ENCODE data around the gene CTXND1.

The CTXND1 gene

GRCh38 chr15:80183306-80183705 lies 68.7 kb downstream of the CTXND1 start:
- DNase-seq (ENCODE audit: low read depth in 2 of 2) = no peak

GRCh38 chr15:80182611-80183261 lies 69.3 kb downstream of the CTXND1 start:
- no peak for DNase-seq (ENCODE audit: low read depth in 2 of 2)

DNA sequence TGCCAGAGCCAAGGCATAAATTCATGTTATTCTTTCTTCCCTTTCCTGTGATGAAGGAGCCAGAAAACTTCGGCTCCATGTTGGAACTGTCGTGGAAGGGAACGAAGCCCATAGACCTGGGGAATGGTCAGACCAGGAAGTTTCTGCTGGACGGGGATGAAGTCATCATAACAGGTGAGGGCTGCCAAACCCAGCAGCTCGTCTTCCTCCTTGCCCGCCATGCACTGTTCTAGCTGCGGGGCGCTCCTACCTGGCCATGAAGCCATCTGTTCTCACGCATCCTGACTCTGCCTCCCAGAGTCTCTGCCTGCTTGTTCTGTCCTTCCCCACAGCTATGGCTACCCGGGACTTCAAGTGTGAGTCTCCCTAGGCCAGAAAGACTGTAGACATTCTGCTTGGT lies 71.0 kb downstream of the CTXND1 start:
- DNase-seq (ENCODE audit: low read depth in 2 of 2) = no peak

- no peak for DNase-seq (ENCODE audit: low read depth in 2 of 2)
These were observed 71.5 kb downstream of the CTXND1 start for GRCh38 chr15:80180468-80180867.

- DNase-seq (ENCODE audit: low read depth in 2 of 2) = no peak
These were observed 72.1 kb downstream of the CTXND1 start for GRCh38 chr15:80179935-80180334.

- no peak for DNase-seq (ENCODE audit: low read depth in 2 of 2)
These were observed 72.8 kb downstream of the CTXND1 start for GRCh38 chr15:80179025-80179759.

- DNase-seq (ENCODE audit: low read depth in 2 of 2) = no peak
These were observed 74.9 kb downstream of the CTXND1 start for GRCh38 chr15:80177156-80177555.

DNA sequence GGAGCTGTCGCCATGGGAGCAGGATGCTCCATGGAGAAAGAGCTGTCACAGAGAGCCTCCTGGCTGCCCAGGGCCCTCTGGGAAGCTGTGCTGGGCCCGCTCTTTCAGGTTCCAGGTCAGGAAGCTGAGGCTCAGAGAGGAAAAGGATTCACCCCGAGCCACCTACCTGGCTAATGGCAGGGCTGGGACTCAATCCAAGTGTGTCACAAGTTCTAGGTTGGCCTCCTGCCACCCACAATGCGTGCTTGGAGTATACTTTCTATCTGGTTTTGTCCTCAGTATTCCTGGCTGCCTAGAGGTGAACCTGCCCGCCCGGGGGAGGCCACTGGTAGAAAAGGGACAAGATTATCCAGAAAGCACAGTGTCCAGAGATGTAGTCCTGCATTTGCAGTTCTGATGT lies 75.6 kb downstream of the CTXND1 start:
- DNase-seq (ENCODE audit: low read depth in 2 of 2) = no peak

DNA sequence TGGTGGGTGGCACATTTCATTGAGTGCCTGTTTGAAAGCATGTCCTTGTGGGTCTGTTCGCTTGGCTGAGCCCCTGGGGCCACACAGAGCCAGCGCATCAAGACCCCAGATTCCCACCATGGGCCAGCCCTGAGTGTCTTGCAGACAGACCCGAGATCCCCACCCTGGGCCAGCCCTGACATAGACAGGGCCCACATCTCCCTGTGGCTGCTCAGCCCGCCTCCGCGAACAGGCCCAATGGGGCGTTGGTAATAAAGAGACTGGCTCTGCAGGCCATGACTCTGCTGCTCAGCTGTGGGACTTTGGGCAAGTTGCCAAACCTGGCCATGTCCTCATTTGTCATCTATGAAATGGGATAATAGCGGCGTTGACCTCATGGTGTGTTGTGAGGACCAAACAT lies 76.6 kb downstream of the CTXND1 start:
- no peak for DNase-seq (ENCODE audit: low read depth in 2 of 2)

GRCh38 chr15:80174017-80174746 lies 77.8 kb downstream of the CTXND1 start:
- no peak for DNase-seq (ENCODE audit: low read depth in 2 of 2)

GRCh38 chr15:80173022-80173759 lies 78.8 kb downstream of the CTXND1 start:
- peak; percentile 31 to 42 for DNase-seq (ENCODE audit: low read depth in 2 of 2)

DNA sequence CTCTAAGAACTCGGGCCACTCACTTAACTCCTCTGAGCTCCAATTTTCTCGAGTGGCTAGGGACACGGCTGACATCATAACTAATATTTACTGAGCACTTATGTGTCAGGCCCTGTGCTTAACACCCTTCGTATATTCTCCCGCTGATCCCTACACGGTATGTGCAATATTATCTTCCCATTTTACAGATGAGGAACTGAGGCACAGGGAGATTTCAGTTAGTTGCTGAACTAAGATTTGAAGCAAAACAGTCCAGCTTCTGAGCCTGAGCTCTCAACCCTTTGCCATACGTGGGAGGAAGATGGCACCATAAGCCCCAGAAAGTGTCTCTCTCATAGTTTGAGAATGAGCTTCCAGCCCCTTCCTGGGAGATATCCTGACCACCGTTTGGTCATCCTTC lies 79.6 kb downstream of the CTXND1 start:
- DNase-seq (ENCODE audit: low read depth in 2 of 2) = no peak

DNA sequence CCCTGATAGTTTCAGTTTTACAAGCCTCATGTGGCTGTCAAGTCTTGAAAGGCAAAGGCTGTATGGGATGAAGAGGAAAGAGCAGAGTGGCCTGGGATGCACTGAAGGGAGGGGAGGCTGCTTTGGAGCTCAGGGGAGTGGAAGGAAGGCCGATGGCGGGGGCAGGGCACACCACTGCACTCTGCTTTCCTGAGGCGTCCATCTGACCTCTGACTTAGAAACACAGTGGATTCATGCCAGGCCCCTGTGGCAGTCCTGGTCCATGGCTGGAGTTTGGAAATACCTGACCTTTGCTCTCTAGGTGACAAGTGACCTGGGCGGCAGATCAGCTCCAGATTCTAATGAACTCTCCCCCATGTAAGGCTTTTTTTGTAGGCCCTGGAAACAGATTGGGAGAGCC lies 80.2 kb downstream of the CTXND1 start:
- no peak for DNase-seq (ENCODE audit: low read depth in 2 of 2)

GRCh38 chr15:80170596-80170995 lies 81.4 kb downstream of the CTXND1 start:
- DNase-seq (ENCODE audit: low read depth in 2 of 2) = no peak

DNA sequence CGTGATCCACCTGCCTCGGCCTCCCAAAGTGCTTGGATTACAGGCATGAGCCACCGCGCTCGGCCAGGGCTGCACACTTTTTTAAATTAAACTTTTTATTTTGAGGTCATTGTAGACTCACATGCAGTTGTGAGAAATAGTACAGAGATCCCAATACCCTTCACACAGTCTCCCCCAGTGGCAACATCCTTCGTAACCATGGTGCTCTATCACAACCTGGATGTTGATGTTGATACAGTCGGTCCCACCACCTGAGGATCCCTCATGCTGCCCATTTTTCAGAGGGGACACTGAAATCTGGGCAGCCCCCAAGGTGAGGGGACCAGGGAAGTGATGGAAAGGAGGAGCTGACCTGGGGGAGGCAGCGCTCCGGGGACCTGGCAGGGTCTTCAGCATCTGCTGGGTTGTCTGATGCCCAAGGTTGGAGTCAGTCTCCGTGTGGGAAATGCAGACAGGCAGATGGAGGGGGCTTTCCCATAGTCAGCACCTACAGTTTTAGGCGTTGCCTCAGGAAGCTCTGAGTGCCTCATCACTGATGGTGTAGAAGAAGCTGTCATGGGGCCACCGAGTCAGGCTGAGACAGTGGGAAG lies 82.2 kb downstream of the CTXND1 start:
- DNase-seq (ENCODE audit: low read depth in 2 of 2) = no peak

- DNase-seq (ENCODE audit: low read depth in 2 of 2) = no peak
These were observed 83.6 kb downstream of the CTXND1 start for GRCh38 chr15:80168421-80168820.

- no peak for DNase-seq (ENCODE audit: low read depth in 2 of 2)
These were observed 84.1 kb downstream of the CTXND1 start for GRCh38 chr15:80167936-80168335.

- no peak for DNase-seq (ENCODE audit: low read depth in 2 of 2)
These were observed 88.1 kb downstream of the CTXND1 start for GRCh38 chr15:80163897-80164296.

DNA sequence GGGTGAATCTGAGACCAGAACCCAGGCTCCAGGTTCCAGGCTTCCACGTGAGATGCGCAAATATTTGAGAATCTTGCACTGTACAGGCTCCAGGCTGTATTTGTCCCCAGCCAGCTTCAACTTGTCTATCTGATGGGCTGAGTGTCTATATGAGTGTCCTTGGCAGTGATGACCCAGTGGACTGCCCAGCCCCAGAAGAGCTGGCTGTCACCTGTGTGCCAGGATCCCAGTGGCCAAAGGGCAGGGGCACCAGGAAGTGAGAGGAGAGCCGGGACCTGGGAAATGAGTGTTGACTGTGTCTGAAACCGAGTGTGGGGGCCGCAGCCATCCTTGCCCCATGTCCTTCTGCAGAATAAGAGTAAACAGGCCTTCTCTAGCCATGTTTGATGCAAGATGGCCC lies 88.8 kb downstream of the CTXND1 start:
- no peak for DNase-seq (ENCODE audit: low read depth in 2 of 2)

DNA sequence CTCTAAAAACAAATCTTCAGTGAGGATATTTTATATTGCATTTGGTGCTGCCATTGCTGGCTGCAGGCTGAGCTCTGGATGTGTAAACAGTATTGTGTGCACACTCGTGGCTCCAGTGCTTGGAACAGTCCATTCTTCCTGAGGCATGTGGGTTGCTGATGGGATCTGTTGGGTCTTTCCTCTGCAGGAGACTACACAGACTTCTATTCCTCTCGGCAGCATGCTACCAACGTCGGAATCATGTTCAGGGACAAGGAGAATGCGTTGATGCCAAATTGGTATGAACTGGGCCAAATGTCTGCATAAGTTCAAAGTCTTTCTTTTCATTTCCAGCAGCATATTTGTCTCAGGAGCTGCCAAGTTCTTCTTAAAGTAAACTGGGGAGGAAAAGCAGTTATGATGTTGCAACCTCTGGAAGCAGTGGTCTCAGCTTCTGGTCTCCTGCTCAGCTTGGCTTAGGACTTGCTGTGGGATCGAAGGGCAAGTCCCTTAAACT lies 89.9 kb downstream of the CTXND1 start:
- DNase-seq (ENCODE audit: low read depth in 2 of 2) = no peak

GRCh38 chr15:80161468-80162016 lies 90.5 kb downstream of the CTXND1 start:
- DNase-seq (ENCODE audit: low read depth in 2 of 2) = no peak

Measured in activated CD8-positive, alpha-beta memory T cell treated with anti-CD3 and anti-CD28 coated beads for 4 hours (primary cell).